OCI-LY3 (cell line): ENCODE measurements around the gene OCRL.
"Not testable (repeated sequence)": the region's sequence is repeated elsewhere in the genome, so short reads cannot be mapped to it uniquely, and the experiment has no call there.

ENCODE experiments used
- H2AFZ ChIP-seq: fragments of 200-600, 300-600 bp; shearing (Covaris generic); 2 replicates; pipeline ENCODE4 v1.6.0; 2014; ENCODE audit warnings: antibody characterized with exemption, low read depth, low read length
- H3K27ac ChIP-seq: fragments of 200-600, 300-600 bp; sonication (generic); 2 replicates; pipeline ENCODE4 v1.5.1; 2014; ENCODE audit warnings: mild to moderate bottlenecking, low read length, moderate library complexity, mixed read lengths
- H3K27me3 ChIP-seq: fragments of 200-600, 300-600 bp; sonication (generic); 2 replicates; pipeline ENCODE4 v1.6.1; 2014; ENCODE audit warnings: low read depth, low read length, mixed read lengths
- H3K36me3 ChIP-seq: fragments of 200-600, 300-600 bp; sonication (generic); replicated peaks from 2 replicates; pipeline ENCODE3; 2014; ENCODE audit warnings: low read depth, low read length, mixed read lengths
- H3K4me1 ChIP-seq: fragments of 300-600, 200-600 bp; sonication (generic); 2 replicates; pipeline ENCODE4 v1.6.1; 2014; ENCODE audit warnings: low read length, mixed read lengths
- H3K4me2 ChIP-seq: fragments of 200-600, 300-600 bp; sonication (generic); 2 replicates; pipeline ENCODE4 v1.6.1; 2014; ENCODE audit warnings: low read length, mixed read lengths
- H3K4me3 ChIP-seq: fragments of 300-600, 200-600 bp; sonication (generic); 2 replicates; pipeline ENCODE4 v1.5.1; 2014; ENCODE audit warnings: antibody characterized with exemption, mild to moderate bottlenecking, low read length, moderate library complexity
- H3K79me2 ChIP-seq: fragments of 300-600, 200-600 bp; shearing (Covaris generic); 2 replicates; pipeline ENCODE4 v1.6.1; 2014; ENCODE audit warnings: mild to moderate bottlenecking, low read length, mixed read lengths
- H3K9ac ChIP-seq: fragments of 300-600, 200-600 bp; shearing (Covaris generic); 2 replicates; pipeline ENCODE4 v1.6.0; 2014; ENCODE audit warnings: mild to moderate bottlenecking, low read length, moderate library complexity
- H3K9me3 ChIP-seq: fragments of 200-600, 300-600 bp; shearing (Covaris generic); 2 replicates; pipeline ENCODE4 v1.6.1; 2014; ENCODE audit warnings: low read length, mixed read lengths; ENCODE audit not compliant: insufficient read depth
- H4K20me1 ChIP-seq: fragments of 200-600, 300-600 bp; sonication (generic); 2 replicates; pipeline ENCODE4 v1.6.1; 2016; ENCODE audit warnings: low read length, mixed read lengths; ENCODE audit not compliant: insufficient read depth
- CTCF ChIP-seq: fragments of 200-600, 300-600 bp; sonication (generic); IDR thresholded peaks from 2 replicates; pipeline ENCODE4 v1.5.1; 2014; ENCODE audit warnings: antibody characterized with exemption, low read length, low read depth
- EZH2phosphoT487 ChIP-seq: fragments of 200-600 bp; shearing (Covaris generic); IDR thresholded peaks from 2 replicates; pipeline ENCODE4 v1.6.1; 2018; ENCODE audit warnings: antibody characterized with exemption, mixed run types, low read depth

The OCRL gene

DNA sequence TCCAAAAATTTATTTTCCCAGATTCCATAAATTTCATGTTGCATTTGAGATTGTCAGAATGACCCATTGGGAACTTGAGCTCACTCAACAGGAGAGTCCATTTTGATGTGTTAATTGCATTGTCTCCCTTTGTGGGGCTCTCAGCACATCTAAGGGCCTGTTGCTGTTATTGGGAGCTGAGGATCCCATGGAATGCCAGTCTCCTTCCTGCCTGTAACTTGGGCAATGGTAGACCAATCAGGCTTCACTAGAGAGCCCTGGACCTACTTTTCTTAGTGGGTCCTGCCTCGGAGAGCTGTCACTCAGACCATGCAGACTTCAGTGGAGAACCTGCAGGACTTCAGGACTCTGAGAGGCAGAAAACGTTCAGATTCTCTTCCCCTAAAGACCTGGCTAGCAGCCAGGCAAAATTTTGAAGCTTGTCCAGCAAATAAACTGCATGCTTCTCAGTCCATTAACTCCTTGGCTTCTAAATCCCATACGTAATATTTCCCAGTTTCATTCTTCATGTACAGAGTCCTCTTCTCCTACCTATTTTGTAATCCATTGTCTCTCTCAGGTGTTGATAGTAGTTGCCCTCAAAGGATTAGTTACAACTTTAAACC is 25.1 kb downstream of the OCRL start:
- H3K27ac ChIP-seq = no peak overlapping the region
- no peaks in the 10 kb centered on the region for H3K79me2 ChIP-seq
- no peak for TF ChIP-seq CTCF
- no peak overlapping the region for H2AFZ ChIP-seq
- no peak overlapping the region for H3K9ac ChIP-seq
- H3K4me2 ChIP-seq = no peak overlapping the region
- no peaks in the 10 kb centered on the region for H3K9me3 ChIP-seq
- peaks cover 22% of the 10 kb centered on the region for H3K36me3 ChIP-seq
- H4K20me1 ChIP-seq = no peaks in the 10 kb centered on the region
- H3K27me3 ChIP-seq = no peaks in the 10 kb centered on the region
- no peak overlapping the region for H3K4me3 ChIP-seq
- peaks cover 7% of the 10 kb centered on the region for H3K4me1 ChIP-seq

DNA sequence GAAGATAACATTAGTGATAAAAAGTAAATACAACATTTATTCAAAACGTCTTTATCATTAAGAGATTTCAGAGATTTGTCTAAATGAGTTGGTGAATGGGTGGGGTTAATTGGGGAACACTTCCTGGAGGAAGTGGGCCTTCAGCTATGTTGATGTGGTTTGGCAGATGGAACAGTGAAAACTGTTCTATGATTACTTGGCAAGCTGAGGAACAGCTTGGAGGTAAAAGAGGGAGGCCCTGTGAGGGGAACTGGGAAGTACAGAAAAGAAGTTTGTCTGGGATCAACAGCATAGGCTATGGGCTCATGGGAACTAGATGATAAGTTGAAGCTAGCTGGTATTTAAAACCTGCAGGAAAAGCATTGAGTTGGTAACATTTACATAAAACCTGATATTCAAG is 26.0 kb downstream of the OCRL start:
- Histone ChIP-seq H4K20me1 (no peaks in the 10 kb centered on the region), H3K4me2 (no peak overlapping the region; the same call in 1 of the 2 replicates), H3K27ac (no peak overlapping the region), H3K4me3 (no peak overlapping the region), H2AFZ (no peak overlapping the region), H3K9me3 (no peaks in the 10 kb centered on the region), H3K4me1 (peaks cover 7% of the 10 kb centered on the region), H3K79me2 (no peaks in the 10 kb centered on the region), H3K36me3 (peaks cover 20% of the 10 kb centered on the region), H3K9ac (no peak overlapping the region), H3K27me3 (no peaks in the 10 kb centered on the region)
- TF ChIP-seq CTCF (no peak), EZH2phosphoT487 (no peak)

DNA sequence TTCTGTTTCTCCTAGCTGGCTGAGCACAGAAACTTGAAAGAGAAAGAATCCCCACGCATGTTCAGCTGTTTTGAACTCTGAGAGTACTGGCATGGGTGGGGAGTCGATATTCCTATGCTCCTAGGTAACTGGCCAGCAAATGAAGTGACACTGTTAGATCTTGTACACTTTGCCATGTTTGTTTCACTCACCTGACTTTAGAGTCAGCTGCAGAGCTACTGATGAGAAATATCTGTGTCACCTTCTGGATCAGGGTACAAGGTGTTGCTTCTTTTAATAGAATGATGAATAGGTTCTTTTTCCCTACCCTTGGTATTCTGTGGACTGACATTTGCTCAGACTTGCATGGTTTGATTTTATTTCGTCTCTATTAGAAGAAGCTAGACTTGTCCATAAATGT is 28.3 kb downstream of the OCRL start:
- Histone ChIP-seq H3K4me3 (no peak overlapping the region), H3K4me1 (peaks cover 7% of the 10 kb centered on the region), H2AFZ (no peak overlapping the region), H3K79me2 (no peaks in the 10 kb centered on the region), H4K20me1 (no peaks in the 10 kb centered on the region), H3K27ac (no peak overlapping the region), H3K36me3 (peaks cover 9% of the 10 kb centered on the region), H3K27me3 (no peaks in the 10 kb centered on the region), H3K4me2 (no peak overlapping the region), H3K9ac (no peak overlapping the region), H3K9me3 (no peaks in the 10 kb centered on the region)
- no peak for TF ChIP-seq EZH2phosphoT487
- TF ChIP-seq CTCF = no peak

- Histone ChIP-seq H3K4me3 (no peak overlapping the region), H2AFZ (no peak overlapping the region), H3K36me3 (peaks cover 17% of the 10 kb centered on the region), H3K9ac (no peak overlapping the region), H3K4me2 (no peak overlapping the region), H4K20me1 (no peaks in the 10 kb centered on the region), H3K4me1 (no peaks in the 10 kb centered on the region), H3K79me2 (no peaks in the 10 kb centered on the region), H3K27me3 (no peaks in the 10 kb centered on the region), H3K27ac (no peak overlapping the region), H3K9me3 (no peaks in the 10 kb centered on the region)
- TF ChIP-seq CTCF = no peak
- TF ChIP-seq EZH2phosphoT487 = no peak
Observed at GRCh38 chrX:129572422-129572821, 32.4 kb downstream of the OCRL start.

DNA sequence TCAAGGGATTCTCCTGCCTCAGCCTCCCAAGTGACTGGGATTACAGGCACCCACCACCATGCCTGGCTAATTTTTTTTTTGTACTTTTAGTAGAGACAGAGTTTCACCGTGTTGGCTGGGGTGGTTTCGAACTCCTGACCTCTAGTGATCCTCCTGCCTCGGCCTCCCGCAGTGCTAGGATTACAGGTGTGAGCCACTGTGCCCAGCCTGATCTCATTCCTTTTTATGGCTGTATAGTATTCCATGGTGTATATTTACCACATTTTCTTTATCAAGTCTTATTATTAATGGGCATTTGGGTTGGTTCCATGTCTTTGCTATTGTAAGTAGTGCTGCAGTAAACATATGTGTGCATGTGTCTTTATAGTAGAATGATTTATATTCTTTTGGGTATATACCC is 33.6 kb downstream of the OCRL start:
- H3K9ac ChIP-seq, H4K20me1 ChIP-seq, H3K27ac ChIP-seq, H3K9me3 ChIP-seq, H3K4me1 ChIP-seq, H3K79me2 ChIP-seq, H2AFZ ChIP-seq, H3K4me3 ChIP-seq, H3K4me2 ChIP-seq, H3K27me3 ChIP-seq: not testable (repeated sequence)
- H3K36me3 ChIP-seq = peaks cover 17% of the 10 kb centered on the region
